C4-2B (cell line): ENCODE results near the gene PCNT.

Experiments
- CTCF ChIP-seq: fragments of 450-650 bp; conservative IDR thresholded peaks from 2 replicates; pipeline ENCODE4 v1.5.1; 2017; ENCODE audit warnings: mild to moderate bottlenecking
- ZFX ChIP-seq: fragments of 450-650 bp; IDR thresholded peaks from 2 replicates; pipeline ENCODE4 v1.6.1; 2017

GRCh38 chr21:46295996-46296752 lies 27.8 kb upstream of the PCNT start:
- TF ChIP-seq CTCF (no peak), ZFX (no peak)
